ENCODE measurements around the gene RNF26. TPM values are rescaled to one million over a fixed set of nuclear protein-coding genes. Genes with fewer than 3 reads are reported as not detected.
A peak's percentile ranks its signal among the peaks of the same experiment; 100 is the strongest.

Gene RNF26
- total and polyA plus RNA-seq, 5 donors from 2014 or later = 21.0 to 38.3 (median 37.2) TPM

DNA sequence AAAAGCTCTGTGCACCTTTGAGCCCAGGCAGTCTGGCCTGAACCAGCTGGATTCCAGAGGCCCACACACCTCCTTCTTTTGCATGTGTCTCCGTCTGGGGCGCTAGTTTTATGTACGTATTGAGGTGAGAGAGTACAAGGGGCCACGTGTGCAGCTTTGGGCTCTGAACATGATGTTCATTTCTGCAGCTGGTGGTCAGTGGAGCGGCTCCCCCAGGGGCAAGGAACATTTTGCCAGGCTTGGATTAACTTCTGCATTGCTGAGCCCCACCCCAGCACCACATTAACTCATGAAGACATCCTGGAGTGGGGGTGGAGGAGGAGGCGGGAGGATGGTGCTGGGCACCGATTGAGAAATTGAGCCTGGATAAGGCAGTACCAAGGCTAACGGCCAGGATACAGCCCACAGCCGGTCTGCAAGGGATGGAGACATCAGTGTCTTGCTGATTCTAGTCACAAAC is 33.4 kb downstream of the RNF26 start:
- H3K4me1 Mint-ChIP-seq = peaks cover 0 to 12% (median 4%) of the 10 kb centered on the region in 4 donors
- no peak overlapping the region for H3K27ac Mint-ChIP-seq
- DNase-seq (no peak), ATAC-seq (ENCODE audit: low read depth in 2 of 2) (no peak)
- H3K27me3 ChIP-seq (ENCODE audit: control insufficient read depth, insufficient read depth, low read length) = peaks cover 23% of the 10 kb centered on the region
- H3K36me3 ChIP-seq (ENCODE audit: control insufficient read depth, insufficient read depth, low read length) = no peaks in the 10 kb centered on the region
- no peak overlapping the region for H3K27ac ChIP-seq (ENCODE audit: insufficient read depth, low read length, poor library complexity, severe bottlenecking)
- H3K27me3 Mint-ChIP-seq = peaks cover 45% of the 10 kb centered on the region
- peaks cover 6% of the 10 kb centered on the region for H3K4me1 ChIP-seq (ENCODE audit: control insufficient read depth, insufficient read depth, low read length, poor library complexity, severe bottlenecking)
- H3K4me3 ChIP-seq (ENCODE audit: low read depth, low read length) = no peak overlapping the region
- peaks cover 0 to 1% (median 0%) of the 10 kb centered on the region in 7 donors for H3K9me3 Mint-ChIP-seq
- no peaks in the 10 kb centered on the region for H3K36me3 Mint-ChIP-seq
- H3K9me3 ChIP-seq (ENCODE audit: control insufficient read depth in 2 of 2, low read length in 2 of 2) = no peaks in the 10 kb centered on the region
- H3K4me3 Mint-ChIP-seq = no peak overlapping the region

- Mint-ChIP-seq H3K27me3 (peaks cover 38% of the 10 kb centered on the region), H3K36me3 (no peaks in the 10 kb centered on the region), H3K4me3 (no peak overlapping the region), H3K4me1 (peaks cover 0 to 9% (median 4%) of the 10 kb centered on the region in 4 donors), H3K27ac (no peak overlapping the region), H3K9me3 (peaks cover 0 to 1% (median 0%) of the 10 kb centered on the region in 7 donors)
- DNase-seq (no peak), ATAC-seq (ENCODE audit: low read depth in 2 of 2) (no peak)
- H3K27ac ChIP-seq (ENCODE audit: insufficient read depth, low read length, poor library complexity, severe bottlenecking) = no peak overlapping the region
- H3K4me3 ChIP-seq (ENCODE audit: low read depth, low read length) = no peak overlapping the region
- H3K27me3 ChIP-seq (ENCODE audit: control insufficient read depth, insufficient read depth, low read length) = peaks cover 23% of the 10 kb centered on the region
- no peaks in the 10 kb centered on the region for H3K9me3 ChIP-seq (ENCODE audit: control insufficient read depth in 2 of 2, low read length in 2 of 2)
- H3K36me3 ChIP-seq (ENCODE audit: control insufficient read depth, insufficient read depth, low read length) = no peaks in the 10 kb centered on the region
- peaks cover 6% of the 10 kb centered on the region for H3K4me1 ChIP-seq (ENCODE audit: control insufficient read depth, insufficient read depth, low read length, poor library complexity, severe bottlenecking)
Observed at GRCh38 chr11:119368121-119369034, 34.1 kb downstream of the RNF26 start.

GRCh38 chr11:119369132-119369925 is 35.0 kb downstream of the RNF26 start:
- peaks cover 0 to 10% (median 4%) of the 10 kb centered on the region in 4 donors for H3K4me1 Mint-ChIP-seq
- H3K27me3 Mint-ChIP-seq = peaks cover 37% of the 10 kb centered on the region
- H3K9me3 ChIP-seq (ENCODE audit: control insufficient read depth in 2 of 2, low read length in 2 of 2) = no peaks in the 10 kb centered on the region
- H3K4me1 ChIP-seq (ENCODE audit: control insufficient read depth, insufficient read depth, low read length, poor library complexity, severe bottlenecking) = peaks cover 3% of the 10 kb centered on the region
- H3K27ac Mint-ChIP-seq = no peak overlapping the region
- ATAC-seq (ENCODE audit: low read depth in 2 of 2) (no peak), DNase-seq (no peak)
- no peak overlapping the region for H3K4me3 ChIP-seq (ENCODE audit: low read depth, low read length)
- H3K27ac ChIP-seq (ENCODE audit: insufficient read depth, low read length, poor library complexity, severe bottlenecking) = no peak overlapping the region
- no peaks in the 10 kb centered on the region for H3K36me3 Mint-ChIP-seq
- H3K9me3 Mint-ChIP-seq = peaks cover 0 to 1% (median 0%) of the 10 kb centered on the region in 7 donors
- H3K36me3 ChIP-seq (ENCODE audit: control insufficient read depth, insufficient read depth, low read length) = no peaks in the 10 kb centered on the region
- peaks cover 23% of the 10 kb centered on the region for H3K27me3 ChIP-seq (ENCODE audit: control insufficient read depth, insufficient read depth, low read length)
- peak overlapping the region in 1 of 4 donors; percentile 66 for H3K4me3 Mint-ChIP-seq

DNA sequence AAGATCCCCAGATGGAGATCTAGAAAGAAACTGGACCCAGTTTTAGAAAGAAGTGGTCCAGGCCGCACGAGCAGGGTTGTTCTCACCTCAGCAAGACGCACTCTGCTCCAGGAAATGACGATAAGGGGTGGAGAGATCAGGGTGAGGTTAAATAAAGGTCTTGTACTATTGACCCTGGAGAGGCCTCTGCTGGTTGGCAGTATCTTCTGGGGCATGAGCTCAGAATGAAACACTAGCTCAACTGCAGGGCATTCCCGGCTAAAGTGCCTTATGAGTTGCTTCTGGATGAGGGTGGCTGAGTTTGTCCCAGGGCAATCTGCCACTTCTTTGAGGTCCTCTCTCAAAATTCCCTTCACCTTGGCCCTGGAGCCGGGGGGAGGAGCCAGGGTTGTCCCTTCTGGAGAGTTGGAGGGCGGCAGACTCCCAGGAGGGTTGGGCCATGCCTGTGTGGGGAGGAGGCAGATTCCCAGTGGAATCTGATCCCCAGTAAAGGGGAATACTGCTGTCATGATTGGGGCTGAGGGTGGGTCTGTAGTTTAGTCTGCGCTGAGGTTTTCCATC is 36.2 kb downstream of the RNF26 start:
- H3K27me3 ChIP-seq (ENCODE audit: control insufficient read depth, insufficient read depth, low read length) = peaks cover 11% of the 10 kb centered on the region
- no peak for DNase-seq

DNA sequence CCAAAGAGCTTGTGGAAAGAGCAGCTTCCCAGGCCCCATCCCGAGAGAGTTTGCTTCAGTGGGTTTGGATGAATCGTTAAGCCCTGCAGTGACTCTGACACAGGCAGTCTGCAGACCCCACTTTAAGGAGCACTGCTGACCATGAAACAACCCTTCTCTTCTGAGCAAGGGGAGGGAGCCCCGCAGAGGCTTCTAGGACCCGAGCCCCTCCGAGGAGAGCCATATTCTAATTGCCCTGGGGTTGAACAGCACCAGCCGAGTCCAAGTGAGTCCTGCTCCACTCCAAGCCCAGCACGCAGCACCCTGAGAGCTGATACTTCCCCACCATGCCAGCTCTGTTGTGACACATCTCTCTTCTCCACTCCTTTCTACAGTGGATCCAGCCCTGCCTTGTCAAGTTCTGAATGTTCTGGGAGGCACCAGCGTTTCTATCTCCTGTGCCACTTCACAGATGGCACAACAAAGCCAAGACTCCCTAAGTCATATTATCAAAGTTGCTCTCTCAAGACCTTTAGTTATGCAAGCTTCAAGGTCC is 36.8 kb downstream of the RNF26 start:
- peaks cover 0 to 3% (median 0%) of the 10 kb centered on the region in 4 donors for H3K4me1 Mint-ChIP-seq

More for the DNA sequence above, 36.2 kb downstream of the RNF26 start:
- Histone ChIP-seq H3K36me3 (ENCODE audit: control insufficient read depth, insufficient read depth, low read length) (no peaks in the 10 kb centered on the region), H3K27ac (ENCODE audit: insufficient read depth, low read length, poor library complexity, severe bottlenecking) (no peak overlapping the region), H3K9me3 (ENCODE audit: control insufficient read depth in 2 of 2, low read length in 2 of 2) (no peaks in the 10 kb centered on the region), H3K4me1 (ENCODE audit: control insufficient read depth, insufficient read depth, low read length, poor library complexity, severe bottlenecking) (no peaks in the 10 kb centered on the region), H3K4me3 (ENCODE audit: low read depth, low read length) (no peak overlapping the region)
- peaks cover 0 to 1% (median 0%) of the 10 kb centered on the region in 7 donors for H3K9me3 Mint-ChIP-seq
- H3K27me3 Mint-ChIP-seq = peaks cover 24% of the 10 kb centered on the region
- no peak overlapping the region for H3K4me3 Mint-ChIP-seq
- H3K27ac Mint-ChIP-seq = no peak overlapping the region
- H3K4me1 Mint-ChIP-seq = peaks cover 0 to 3% (median 0%) of the 10 kb centered on the region in 4 donors
- ATAC-seq (ENCODE audit: low read depth in 2 of 2) = no peak
- no peaks in the 10 kb centered on the region for H3K36me3 Mint-ChIP-seq

GRCh38 chr11:119371778-119372182 is 37.5 kb downstream of the RNF26 start:
- no peaks in the 10 kb centered on the region for H3K4me1 ChIP-seq (ENCODE audit: control insufficient read depth, insufficient read depth, low read length, poor library complexity, severe bottlenecking)
- H3K27me3 Mint-ChIP-seq = peaks cover 12% of the 10 kb centered on the region
- DNase-seq (no peak), ATAC-seq (ENCODE audit: low read depth in 2 of 2) (no peak)
- H3K36me3 Mint-ChIP-seq = no peaks in the 10 kb centered on the region
- no peaks in the 10 kb centered on the region for H3K9me3 ChIP-seq (ENCODE audit: control insufficient read depth in 2 of 2, low read length in 2 of 2)
- H3K27me3 ChIP-seq (ENCODE audit: control insufficient read depth, insufficient read depth, low read length) = peaks cover 4% of the 10 kb centered on the region
- no peak overlapping the region for H3K4me3 Mint-ChIP-seq
- peaks cover 0 to 1% (median 0%) of the 10 kb centered on the region in 7 donors for H3K9me3 Mint-ChIP-seq
- H3K4me1 Mint-ChIP-seq = peaks cover 0 to 3% (median 0%) of the 10 kb centered on the region in 4 donors
- peak overlapping the region in 1 of 3 donors; percentile 43 for H3K27ac Mint-ChIP-seq
- H3K36me3 ChIP-seq (ENCODE audit: control insufficient read depth, insufficient read depth, low read length) = no peaks in the 10 kb centered on the region
- no peak overlapping the region for H3K27ac ChIP-seq (ENCODE audit: insufficient read depth, low read length, poor library complexity, severe bottlenecking)
- no peak overlapping the region for H3K4me3 ChIP-seq (ENCODE audit: low read depth, low read length)

More for the DNA sequence above, 36.8 kb downstream of the RNF26 start:
- Histone ChIP-seq H3K27ac (ENCODE audit: insufficient read depth, low read length, poor library complexity, severe bottlenecking) (no peak overlapping the region), H3K9me3 (ENCODE audit: control insufficient read depth in 2 of 2, low read length in 2 of 2) (no peaks in the 10 kb centered on the region), H3K4me1 (ENCODE audit: control insufficient read depth, insufficient read depth, low read length, poor library complexity, severe bottlenecking) (no peaks in the 10 kb centered on the region), H3K4me3 (ENCODE audit: low read depth, low read length) (no peak overlapping the region), H3K36me3 (ENCODE audit: control insufficient read depth, insufficient read depth, low read length) (no peaks in the 10 kb centered on the region), H3K27me3 (ENCODE audit: control insufficient read depth, insufficient read depth, low read length) (peaks cover 10% of the 10 kb centered on the region)
- no peaks in the 10 kb centered on the region for H3K36me3 Mint-ChIP-seq
- DNase-seq (no peak), ATAC-seq (ENCODE audit: low read depth in 2 of 2) (no peak)
- peaks cover 0 to 1% (median 0%) of the 10 kb centered on the region in 7 donors for H3K9me3 Mint-ChIP-seq
- no peak overlapping the region for H3K27ac Mint-ChIP-seq
- H3K4me3 Mint-ChIP-seq = no peak overlapping the region
- H3K27me3 Mint-ChIP-seq = peaks cover 18% of the 10 kb centered on the region

All from CD4-positive, CD25-positive, alpha-beta regulatory T cell (primary cell).